Uterus (tissue), 2 donors: ENCODE measurements around the gene EPN1.

ENCODE experiments used
- CTCF ChIP-seq, 4 experiments: fragments of 200-600 bp in 2 of 4; fragments of 450-650 bp in 2 of 4; sonication (generic) in 2 of 4; IDR thresholded peaks; one replicate each; pipeline ENCODE4 v1.5.1; 2016 to 2019; ENCODE audit warnings: antibody characterized with exemption in 4 of 4, mild to moderate bottlenecking in 2 of 4, moderate library complexity in 1 of 4
- POLR2A ChIP-seq, 2 donors: fragments of 450-650 bp; IDR thresholded peaks; one replicate each; pipeline ENCODE4 v1.6.1; 2016; ENCODE audit warnings: antibody characterized with exemption in 2 of 2, mild to moderate bottlenecking in 1 of 2, moderate library complexity in 1 of 2

- TF ChIP-seq CTCF (IDR thresholded peaks at IDR 0.05): no peak
- no peak for TF ChIP-seq POLR2A (IDR thresholded peaks at IDR 0.05)
Measured at GRCh38 chr19:55697069-55697440, 22.0 kb downstream of the EPN1 start.
